ENCODE data around the gene FANCM.

The FANCM gene

GRCh38 chr14:45125754-45126153, 10.0 kb upstream of the FANCM start:
- no peak overlapping the region for H3K4me3 ChIP-seq (ENCODE audit: low read length)
- DNase-seq (ENCODE audit: low read depth), result no peak
- TF ChIP-seq CTCF (IDR thresholded peaks at IDR 0.05; ENCODE audit: insufficient read depth, low read depth, low read length, missing control alignments), result no peak

- no peak overlapping the region for H3K4me3 ChIP-seq (ENCODE audit: low read length)
- TF ChIP-seq CTCF (IDR thresholded peaks at IDR 0.05; ENCODE audit: insufficient read depth, low read depth, low read length, missing control alignments), result no peak
- no peak for DNase-seq (ENCODE audit: low read depth)
Measured at GRCh38 chr14:45128963-45129629, 6.6 kb upstream of the FANCM start.

- DNase-seq (ENCODE audit: low read depth), result no peak
- no peak for TF ChIP-seq CTCF (IDR thresholded peaks at IDR 0.05; ENCODE audit: insufficient read depth, low read depth, low read length, missing control alignments)
- peak overlapping the region; percentile 86 for H3K4me3 ChIP-seq (ENCODE audit: low read length)
Measured at GRCh38 chr14:45133683-45134050, 2.1 kb upstream of the FANCM start.

- peak within 1 kb of the TSS; percentile 86 for H3K4me3 ChIP-seq (ENCODE audit: low read length)
- TF ChIP-seq CTCF (IDR thresholded peaks at IDR 0.05; ENCODE audit: insufficient read depth, low read depth, low read length, missing control alignments), result peak; percentile 14
- peak; percentile 99 for DNase-seq (ENCODE audit: low read depth)
Measured at GRCh38 chr14:45134051-45134958, 1.4 kb upstream of the FANCM start, which contains the start of gene FKBP3. TSS of gene FKBP3 (minus strand) at chr14:45134481. CDS start at chr14:45134456, 25 bp downstream.

- DNase-seq (ENCODE audit: low read depth), result peak; percentile 30
- peak overlapping the region; percentile 86 for H3K4me3 ChIP-seq (ENCODE audit: low read length)
- TF ChIP-seq CTCF (IDR thresholded peaks at IDR 0.05; ENCODE audit: insufficient read depth, low read depth, low read length, missing control alignments), result no peak
Measured at GRCh38 chr14:45135156-45135555, 574 bp upstream of the FANCM start.

GRCh38 chr14:45136399-45136798, 669 bp downstream of the FANCM start:
- DNase-seq (ENCODE audit: low read depth), result no peak

More at GRCh38 chr14:45136399-45136798, 669 bp downstream of the FANCM start:
- TF ChIP-seq CTCF (IDR thresholded peaks at IDR 0.05; ENCODE audit: insufficient read depth, low read depth, low read length, missing control alignments), result no peak
- H3K4me3 ChIP-seq (ENCODE audit: low read length), result peak overlapping the region; percentile 86
